HG03196 (cell line): ENCODE measurements around the gene HTT.
"Not testable (repeated sequence)": the region's sequence is repeated elsewhere in the genome, so short reads cannot be mapped to it uniquely, and the experiment has no call there.

Experiments used
- ATAC-seq: cut with Tn5 transposase; IDR thresholded peaks from one replicate; pipeline ENCODE4 v1.9.1; 2021; ENCODE audit not compliant: unreplicated experiment

HTT gene

DNA sequence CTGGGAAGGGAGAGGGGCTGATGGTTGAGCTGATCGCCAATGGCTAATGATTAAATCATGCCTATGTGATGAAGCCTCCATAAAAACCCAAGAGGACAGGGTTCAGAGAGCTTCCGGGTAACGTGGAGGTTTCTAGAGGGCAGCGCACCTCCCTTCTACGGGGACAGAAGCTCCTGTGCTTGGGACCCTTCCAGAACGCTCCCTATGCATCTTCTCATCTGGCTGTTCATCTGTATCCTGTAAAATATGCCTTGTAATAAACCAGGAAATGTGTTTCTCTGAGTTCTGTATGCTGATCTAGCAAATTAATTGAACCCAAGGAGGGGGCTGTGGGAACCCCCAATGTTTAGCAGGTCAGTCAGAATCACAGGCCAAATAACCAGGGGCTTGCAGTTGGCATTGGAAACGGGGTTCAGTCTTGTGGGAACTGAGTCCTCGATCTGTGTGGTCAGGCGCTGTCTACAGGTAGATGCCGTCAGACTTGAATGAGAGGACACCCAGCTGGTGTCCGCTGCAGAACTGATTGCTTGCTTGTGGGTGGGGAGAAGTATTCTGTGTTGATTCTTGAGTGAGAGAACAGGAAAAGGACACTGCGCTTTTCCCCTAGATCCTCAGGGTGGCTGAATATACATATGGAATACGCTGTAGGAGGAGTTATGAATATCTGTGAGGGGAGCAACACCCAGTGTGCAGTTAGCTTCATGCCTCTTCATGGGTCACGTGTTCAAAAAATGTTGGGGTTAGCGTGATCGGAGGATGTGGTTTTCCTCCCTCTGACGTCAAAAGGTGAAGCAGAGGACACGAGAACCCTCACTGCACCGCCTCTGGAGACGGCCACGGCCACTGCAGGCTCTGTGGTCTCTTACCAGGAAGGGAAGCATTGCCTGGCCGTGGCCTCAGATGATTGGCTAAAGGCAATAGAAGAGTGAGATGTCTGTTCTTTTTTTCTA, 29.3 kb upstream of the HTT start:
- no peak for ATAC-seq

DNA sequence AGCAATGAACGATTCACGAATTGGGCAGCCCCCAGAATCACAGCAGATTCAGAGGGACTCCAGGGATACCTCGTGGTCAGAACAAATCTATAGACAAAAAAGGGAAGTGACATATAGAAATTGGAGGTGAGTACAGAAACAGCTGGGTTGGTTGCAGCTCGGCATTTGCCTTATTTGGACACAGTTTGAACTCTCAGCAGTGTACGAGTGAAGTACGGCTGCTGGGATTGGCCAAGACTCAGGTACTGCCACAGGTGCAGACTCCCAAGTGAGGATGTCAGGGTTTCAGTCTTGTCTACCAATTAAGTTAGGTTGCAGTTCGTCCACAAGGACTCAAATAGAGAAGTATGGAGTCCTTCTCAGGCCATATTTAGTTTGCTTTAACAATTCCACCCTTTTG, 28.3 kb upstream of the HTT start:
- ATAC-seq = no peak

DNA sequence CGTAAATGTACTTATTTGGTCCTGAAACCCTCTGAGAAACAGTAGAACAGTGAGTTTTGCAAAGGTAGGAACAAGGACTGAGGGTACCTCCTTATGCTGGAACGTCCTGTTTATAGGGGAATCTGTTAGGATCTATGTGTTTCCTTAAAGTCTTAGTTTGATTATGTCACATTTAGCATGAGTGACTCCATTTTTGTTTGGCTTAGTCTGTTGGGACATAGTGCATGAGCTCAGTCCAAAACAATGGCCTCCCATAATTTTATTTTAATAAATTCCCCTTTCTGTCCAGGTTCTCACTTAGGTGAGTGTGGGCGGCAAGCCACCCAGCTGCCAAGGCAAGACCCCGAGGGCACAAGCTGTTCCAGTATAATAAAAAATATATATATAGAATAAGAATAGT, 27.9 kb upstream of the HTT start:
- ATAC-seq = no peak

DNA sequence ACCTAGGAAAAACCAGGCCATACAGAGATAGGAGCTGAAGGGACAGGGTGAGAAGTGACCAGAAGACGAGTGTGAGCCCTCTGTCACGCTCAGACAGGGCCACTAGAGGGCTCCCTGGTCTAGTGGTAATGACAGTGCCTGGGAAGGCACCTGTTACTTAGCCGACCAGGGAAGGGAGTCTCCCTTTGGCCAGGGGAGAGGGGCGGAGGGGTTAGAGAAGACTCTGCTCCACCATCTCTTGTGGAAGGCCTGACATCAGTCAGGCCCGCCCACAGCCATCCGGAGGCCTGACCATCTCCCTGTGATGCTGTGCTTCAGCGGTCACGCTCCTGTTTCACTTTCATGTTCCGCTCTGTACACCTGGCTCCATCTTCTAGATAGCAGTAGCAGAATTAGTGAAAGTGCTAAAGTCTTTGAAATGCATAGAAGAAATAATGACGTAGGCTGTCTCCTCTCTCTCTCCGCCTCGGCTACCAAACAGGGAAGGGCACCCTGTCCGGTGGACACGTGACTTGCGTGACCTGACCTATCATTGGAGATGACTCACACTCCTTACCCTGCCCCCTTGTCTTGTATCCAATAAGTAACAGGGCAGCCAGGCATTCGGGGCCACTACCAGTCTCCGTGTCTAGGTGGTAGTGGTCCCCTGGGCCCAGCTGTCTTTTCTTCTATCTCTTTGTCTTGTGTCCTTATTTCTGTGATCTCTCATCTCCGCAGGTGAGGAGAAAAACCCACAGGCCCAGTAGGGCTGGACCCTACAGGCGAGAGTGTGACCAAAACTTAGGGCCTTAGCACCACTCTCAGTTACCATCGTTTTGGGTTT, 26.8 kb upstream of the HTT start:
- peak; percentile 94 for ATAC-seq

DNA sequence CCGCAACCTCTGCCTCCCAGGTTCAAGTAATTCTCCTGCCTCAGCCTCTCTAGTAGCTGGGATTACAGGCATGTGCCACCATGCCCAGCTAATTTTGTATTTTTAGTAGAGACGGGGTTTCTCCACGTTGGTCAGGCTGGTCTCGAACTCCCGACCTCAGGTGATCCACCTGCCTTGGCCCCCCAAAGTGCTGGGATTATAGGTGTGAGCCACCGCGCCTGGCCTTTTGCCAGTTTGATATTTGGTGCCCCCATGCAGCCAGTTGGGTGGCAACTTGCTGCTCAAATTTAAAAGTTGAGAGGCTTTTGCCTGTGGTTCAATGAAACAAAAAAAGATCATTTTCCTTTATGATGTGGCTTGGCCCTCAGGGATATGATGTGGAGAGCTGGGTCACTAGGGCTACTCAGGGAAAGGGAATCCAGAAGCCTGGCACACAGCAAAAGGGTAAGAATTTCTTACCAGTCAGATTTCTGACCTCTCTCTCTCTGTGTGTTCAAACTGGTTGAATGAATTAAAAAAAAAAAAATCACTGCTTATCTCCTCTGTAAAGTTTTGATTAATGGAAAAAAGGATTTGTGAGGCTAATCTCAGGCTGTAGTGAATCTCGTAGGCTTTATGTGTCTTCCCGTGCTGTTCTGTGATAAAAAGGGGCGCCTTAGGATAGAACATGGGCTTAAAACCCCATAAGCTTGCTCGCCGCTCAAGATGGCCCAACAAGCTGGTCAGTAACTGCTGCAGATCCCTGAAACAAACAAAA, 23.2 kb upstream of the HTT start:
- not testable (repeated sequence) for ATAC-seq

DNA sequence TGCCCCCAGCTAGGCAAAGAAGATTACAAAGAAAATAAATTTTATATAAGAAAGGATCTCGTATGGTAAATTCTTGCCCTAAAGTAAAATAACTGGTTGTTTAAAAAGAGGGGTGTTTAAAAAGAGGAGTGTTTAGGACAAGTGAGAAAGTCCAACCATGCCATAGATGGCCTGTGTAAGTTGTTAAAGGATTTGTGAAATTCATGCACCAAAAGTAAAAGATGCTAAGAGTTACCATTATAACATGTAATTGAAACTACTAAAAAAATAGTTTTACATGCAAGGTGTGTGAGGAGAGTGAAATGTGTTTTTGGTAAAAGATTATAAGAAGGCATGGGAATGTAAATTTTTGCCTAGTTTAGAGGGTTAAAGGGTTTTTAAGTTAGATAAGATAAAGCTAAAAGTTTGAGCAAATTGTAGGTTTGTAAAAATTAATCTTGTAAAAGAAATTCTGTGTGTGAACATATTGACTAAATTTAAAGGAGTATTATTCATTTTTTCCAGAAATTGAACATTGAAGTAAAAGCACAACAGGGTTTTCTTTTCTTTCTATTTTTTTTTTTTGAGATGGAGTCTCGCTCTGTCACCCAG, 20.2 kb upstream of the HTT start:
- no peak for ATAC-seq

DNA sequence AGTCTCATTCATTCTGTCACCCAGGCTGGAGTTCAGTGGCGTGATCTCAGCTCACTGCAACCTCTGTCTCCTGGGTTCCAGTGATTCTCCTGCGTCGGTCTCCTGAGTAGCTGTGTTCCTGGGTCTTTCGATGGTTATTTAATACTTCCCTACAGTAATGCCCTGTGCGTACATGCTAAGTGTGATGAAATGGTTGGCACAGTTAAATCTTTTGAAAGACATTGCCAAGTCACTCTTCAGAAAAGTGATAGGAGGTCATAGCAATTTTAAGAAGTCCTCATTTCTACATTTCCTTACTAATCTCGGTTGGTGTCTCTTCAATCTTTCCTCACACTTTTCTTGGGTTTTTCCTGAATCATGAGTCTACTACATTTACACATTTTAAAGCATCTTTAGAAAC, 14.5 kb upstream of the HTT start:
- ATAC-seq = no peak

DNA sequence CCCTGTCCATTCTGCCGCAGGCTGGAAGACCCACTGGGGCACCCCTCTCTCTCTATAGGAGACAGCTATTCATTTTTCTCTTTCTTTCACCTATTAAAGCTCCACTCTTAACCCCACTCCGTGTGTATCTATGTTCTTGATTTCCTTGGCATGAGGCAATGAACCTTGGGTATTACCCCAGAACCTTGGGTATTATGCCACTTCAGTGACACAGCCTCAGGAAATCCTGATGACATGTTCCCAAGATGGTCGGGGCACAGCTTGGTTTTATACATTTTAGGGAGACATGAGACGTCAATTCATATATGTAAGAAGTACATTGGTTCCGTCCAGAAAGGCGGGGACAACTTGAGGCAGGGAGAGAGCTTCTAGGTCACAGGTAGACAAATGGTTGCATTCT, 13.5 kb upstream of the HTT start:
- no peak for ATAC-seq

DNA sequence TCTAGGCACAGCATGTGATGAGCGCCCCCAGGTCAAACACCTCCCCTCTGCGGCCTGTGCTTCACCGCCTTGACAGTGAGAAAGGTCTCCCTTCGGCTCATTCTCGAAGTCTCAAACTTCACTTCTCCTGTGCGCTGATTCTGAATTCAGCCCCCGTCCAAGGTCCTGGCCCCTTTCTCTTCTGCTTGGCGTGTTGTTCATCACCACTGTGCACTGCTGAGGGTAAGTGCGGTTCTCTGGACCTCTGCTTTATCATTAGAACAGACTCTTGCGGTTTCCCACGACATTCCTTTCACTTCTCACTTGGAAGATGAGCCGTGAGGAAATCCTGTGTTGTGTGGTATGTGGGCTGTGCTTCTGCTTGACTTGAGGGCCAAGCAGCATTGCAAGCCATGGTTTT, 12.0 kb upstream of the HTT start:
- ATAC-seq = no peak

DNA sequence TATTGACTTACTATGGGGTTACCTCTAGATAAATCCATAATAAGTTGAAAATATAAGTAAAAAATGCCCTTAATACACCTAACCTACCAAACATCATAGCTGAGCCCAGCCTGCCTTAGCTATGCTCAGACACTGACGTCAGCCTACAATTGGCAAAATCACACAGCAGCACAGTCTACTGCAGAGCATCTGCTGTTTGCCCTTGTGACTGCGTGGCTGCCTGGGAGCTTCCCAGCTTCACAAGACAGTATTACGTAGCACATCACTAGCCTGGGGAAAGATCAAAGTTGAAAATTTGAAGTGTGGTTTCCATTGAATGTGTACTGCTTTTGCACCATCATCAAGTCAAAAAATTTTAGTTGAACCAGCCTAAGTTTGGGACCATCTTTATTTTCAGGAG, 8.9 kb upstream of the HTT start:
- ATAC-seq = no peak

DNA sequence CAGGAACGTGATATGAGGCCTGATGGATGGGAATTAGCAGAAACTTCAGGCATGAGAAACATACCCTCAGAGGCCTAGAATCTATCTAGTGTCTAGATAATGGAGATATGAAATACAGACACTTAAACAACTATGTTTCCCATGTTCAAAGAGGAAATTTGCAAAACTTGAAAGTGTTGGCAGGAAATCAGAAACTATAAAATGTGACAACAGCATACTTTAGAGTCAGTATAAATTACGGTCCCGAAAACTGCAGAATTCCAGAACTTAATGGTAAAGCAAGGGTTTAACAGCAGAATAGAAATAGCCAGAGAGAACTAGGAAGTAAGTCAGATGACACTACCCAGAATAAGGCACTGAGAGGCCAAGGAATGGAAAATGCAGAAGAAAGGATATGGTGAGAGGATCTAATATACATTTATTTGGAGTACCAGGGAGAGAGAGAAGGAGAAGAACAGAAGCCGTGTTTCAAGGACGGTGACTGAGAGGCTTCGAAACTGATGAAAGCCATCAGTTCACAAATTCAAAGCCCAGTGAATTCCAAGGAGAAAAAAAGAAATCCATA, 7.6 kb upstream of the HTT start:
- no peak for ATAC-seq

DNA sequence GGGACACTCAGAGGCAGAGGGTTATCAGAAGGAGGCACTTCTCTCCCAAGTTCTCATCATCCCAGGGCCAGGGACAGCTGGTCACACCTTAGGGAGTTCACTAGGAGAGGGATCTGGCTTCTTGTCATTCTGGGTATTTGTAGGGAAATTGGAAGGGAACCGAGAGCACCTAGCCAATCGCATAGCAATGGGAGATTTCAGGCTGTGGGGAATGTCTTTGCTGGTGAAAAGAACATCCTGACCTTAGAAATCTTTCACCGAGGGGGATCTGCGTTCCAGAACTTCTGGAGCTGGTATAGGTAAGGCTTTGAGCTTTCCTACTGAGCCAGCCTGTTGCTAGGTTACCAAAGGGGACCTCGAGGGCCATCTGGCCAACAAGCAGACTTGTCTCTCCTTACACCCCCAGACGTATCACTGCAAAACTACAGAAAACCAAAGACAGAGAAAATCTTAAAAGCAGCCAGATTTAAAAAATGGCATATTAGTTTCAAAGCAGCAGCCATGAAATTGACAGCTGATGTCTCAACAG, 6.9 kb upstream of the HTT start:
- no peak for ATAC-seq

DNA sequence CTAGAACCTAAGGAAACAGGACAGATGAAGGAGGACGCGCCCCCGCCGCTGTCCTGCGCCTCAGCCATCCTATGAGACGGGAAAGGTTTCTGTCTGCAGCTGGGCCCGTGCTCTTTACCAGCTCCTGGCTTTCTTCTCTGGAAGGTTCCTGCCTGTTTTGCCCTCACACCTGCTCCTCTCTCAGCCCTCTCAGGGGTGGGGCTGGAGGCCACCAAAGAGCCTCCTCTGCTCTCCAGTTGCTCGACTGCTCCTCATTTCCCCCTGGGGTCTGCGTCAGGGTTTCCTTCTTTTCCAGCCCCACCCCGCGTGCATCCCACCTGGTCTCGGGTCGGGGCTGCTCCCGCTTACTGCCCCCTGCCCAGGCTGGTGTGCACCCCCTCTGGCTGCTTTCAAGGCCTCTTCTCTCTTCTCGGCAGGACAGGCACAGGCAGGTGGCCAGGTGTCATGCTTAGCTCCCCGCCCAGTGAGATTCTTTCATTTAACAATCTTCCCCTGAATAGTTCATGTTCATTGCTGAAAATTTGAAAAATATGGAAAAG, 4.8 kb upstream of the HTT start:
- no peak for ATAC-seq

DNA sequence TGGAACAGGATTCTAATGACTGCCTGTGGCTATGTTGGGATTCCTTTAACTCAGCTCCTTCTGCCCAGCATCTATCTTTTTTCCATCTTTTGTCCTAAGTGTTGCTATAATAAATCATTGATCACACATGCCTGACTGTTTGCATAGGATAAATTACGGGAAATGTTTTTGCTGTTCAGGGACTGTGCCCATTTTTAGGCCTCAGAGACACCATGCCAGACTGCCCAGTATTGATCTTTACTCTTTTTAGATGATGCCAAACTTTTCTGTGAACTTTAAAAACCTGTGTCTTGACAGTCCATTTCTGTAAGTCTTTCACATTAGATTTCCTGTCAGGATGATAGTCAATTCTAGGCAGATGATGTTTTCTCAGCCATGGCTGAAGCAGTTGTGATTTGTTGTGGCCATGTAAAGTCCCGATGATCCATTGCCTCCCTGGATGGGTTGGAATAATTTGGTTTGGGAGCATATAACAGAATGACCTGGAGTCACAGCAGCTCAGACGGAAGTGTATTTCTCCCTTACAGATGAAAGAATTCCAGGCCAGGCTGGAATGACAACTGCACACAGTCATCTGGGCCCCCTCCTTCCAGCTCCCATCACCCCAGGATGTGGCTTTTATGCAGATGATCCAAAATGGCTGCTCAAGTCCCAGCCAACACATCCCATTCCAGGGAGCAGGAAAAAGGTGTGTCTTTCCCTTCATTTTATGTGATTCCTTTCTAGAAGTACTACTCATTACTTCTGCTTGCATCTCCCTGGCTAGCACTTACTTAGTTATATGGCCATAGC, 3.6 kb upstream of the HTT start:
- ATAC-seq = no peak

DNA sequence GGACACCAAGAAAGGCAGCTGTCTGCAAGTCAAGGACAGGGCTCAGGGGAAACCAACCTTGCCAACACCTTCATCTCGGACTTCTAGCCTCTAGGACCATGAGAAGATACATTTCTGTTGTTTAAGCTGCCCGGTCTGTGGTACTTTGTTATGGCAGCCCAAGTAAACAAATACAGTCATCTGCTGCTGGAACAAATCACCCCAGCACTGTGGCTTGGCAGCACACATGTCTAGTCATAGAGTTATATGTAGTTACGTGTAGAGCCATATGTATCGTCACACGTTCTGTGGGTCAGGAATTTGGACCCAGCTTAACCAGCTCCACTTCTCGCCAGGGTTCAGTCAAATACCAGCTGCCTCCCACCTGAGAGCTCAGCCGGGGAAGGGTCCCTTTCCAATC, 2.7 kb upstream of the HTT start:
- ATAC-seq = no peak

DNA sequence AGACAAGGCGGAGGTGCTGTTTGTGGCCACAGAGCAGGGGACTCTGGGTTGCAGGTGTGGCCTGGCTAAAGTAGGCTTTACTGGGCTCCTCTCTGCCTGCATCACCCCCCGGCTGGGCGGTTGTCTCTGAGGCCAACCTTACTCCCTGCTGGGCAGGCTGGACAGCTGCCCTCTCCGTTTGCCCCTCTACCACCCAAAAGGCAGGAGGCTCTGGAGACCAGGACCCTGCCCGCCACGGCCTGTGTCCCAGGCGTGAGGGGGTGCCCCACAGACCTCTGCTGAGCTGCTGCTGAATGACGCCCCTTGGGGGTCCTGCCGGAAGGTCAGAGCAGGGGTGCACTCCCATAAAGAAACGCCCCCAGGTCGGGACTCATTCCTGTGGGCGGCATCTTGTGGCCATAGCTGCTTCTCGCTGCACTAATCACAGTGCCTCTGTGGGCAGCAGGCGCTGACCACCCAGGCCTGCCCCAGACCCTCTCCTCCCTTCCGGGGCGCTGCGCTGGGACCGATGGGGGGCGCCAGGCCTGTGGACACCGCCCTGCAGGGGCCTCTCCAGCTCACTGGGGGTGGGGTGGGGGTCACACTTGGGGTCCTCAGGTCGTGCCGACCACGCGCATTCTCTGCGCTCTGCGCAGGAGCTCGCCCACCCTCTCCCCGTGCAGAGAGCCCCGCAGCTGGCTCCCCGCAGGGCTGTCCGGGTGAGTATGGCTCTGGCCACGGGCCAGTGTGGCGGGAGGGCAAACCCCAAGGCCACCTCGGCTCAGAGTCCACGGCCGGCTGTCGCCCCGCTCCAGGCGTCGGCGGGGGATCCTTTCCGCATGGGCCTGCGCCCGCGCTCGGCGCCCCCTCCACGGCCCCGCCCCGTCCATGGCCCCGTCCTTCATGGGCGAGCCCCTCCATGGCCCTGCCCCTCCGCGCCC, 1.1 kb upstream of the HTT start:
- ATAC-seq = peak; percentile 31

DNA sequence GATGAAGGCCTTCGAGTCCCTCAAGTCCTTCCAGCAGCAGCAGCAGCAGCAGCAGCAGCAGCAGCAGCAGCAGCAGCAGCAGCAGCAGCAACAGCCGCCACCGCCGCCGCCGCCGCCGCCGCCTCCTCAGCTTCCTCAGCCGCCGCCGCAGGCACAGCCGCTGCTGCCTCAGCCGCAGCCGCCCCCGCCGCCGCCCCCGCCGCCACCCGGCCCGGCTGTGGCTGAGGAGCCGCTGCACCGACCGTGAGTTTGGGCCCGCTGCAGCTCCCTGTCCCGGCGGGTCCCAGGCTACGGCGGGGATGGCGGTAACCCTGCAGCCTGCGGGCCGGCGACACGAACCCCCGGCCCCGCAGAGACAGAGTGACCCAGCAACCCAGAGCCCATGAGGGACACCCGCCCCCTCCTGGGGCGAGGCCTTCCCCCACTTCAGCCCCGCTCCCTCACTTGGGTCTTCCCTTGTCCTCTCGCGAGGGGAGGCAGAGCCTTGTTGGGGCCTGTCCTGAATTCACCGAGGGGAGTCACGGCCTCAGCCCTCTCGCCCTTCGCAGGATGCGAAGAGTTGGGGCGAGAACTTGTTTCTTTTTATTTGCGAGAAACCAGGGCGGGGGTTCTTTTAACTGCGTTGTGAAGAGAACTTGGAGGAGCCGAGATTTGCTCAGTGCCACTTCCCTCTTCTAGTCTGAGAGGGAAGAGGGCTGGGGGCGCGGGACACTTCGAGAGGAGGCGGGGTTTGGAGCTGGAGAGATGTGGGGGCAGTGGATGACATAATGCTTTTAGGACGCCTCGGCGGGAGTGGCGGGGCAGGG, 568 bp downstream of the HTT start:
- no peak for ATAC-seq

DNA sequence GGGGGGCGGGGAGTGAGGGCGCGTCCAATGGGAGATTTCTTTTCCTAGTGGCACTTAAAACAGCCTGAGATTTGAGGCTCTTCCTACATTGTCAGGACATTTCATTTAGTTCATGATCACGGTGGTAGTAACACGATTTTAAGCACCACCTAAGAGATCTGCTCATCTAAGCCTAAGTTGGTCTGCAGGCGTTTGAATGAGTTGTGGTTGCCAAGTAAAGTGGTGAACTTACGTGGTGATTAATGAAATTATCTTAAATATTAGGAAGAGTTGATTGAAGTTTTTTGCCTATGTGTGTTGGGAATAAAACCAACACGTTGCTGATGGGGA, 1.1 kb downstream of the HTT start:
- no peak for ATAC-seq
